Stimulated activated CD8-positive, alpha-beta memory T cell treated with anti-CD3 and anti-CD28 coated beads, Interleukin-4, amount 100 ng/mL, for 1 hour (primary cell): ENCODE measurements around the gene PET117.
"Not testable (repeated sequence)": the region's sequence is repeated elsewhere in the genome, so short reads cannot be mapped to it uniquely, and the experiment has no call there.

Experiments
- DNase-seq, 2 donors: peaks; one replicate each; pipeline ENCODE4 v3.0.0-alpha.2; 2020; ENCODE audit warnings: low read depth in 2 of 2, low spot score in 1 of 2

Gene PET117

GRCh38 chr20:18137412-18138265, at the start of gene PET117, which contains the start of gene KAT14:
PET117 (plus strand) TSS chr20:18137863; CDS start chr20:18137956, 93 bp downstream.
KAT14 (plus strand) TSS chr20:18137863; CDS start chr20:18142661, 4,798 bp downstream.
- peak; percentile 80 to 82 for DNase-seq

- DNase-seq, result not testable (repeated sequence)
Observed at GRCh38 chr20:18088298-18088697, 49.4 kb upstream of the PET117 start.

GRCh38 chr20:18088841-18089240, 48.8 kb upstream of the PET117 start:
- DNase-seq, result not testable (repeated sequence)

- no peak for DNase-seq
Observed at GRCh38 chr20:18090044-18090443, 47.6 kb upstream of the PET117 start.

GRCh38 chr20:18090477-18090876, 47.2 kb upstream of the PET117 start:
- DNase-seq, result no peak

GRCh38 chr20:18091623-18092022, 46.0 kb upstream of the PET117 start:
- no peak for DNase-seq

GRCh38 chr20:18092890-18093289, 44.8 kb upstream of the PET117 start:
- no peak for DNase-seq

- no peak for DNase-seq
Observed at GRCh38 chr20:18093388-18093787, 44.3 kb upstream of the PET117 start.

GRCh38 chr20:18094191-18094590, 43.5 kb upstream of the PET117 start:
- DNase-seq, result no peak

- not testable (repeated sequence) for DNase-seq
Observed at GRCh38 chr20:18100569-18100968, 37.1 kb upstream of the PET117 start.

- DNase-seq, result no peak
Observed at GRCh38 chr20:18101125-18101810, 36.4 kb upstream of the PET117 start.

GRCh38 chr20:18103497-18103896, 34.2 kb upstream of the PET117 start:
- DNase-seq, result no peak

- DNase-seq, result no peak
Observed at GRCh38 chr20:18108326-18108725, 29.3 kb upstream of the PET117 start.

GRCh38 chr20:18128574-18128973, 9.1 kb upstream of the PET117 start:
- DNase-seq, result not testable (repeated sequence)

GRCh38 chr20:18132663-18133062, 5.0 kb upstream of the PET117 start:
- DNase-seq, result no peak

GRCh38 chr20:18133962-18134361, 3.7 kb upstream of the PET117 start:
- no peak for DNase-seq

- no peak for DNase-seq
Observed at GRCh38 chr20:18138266-18138582, 561 bp downstream of the PET117 start.

GRCh38 chr20:18138639-18139583, 1.2 kb downstream of the PET117 start:
- DNase-seq, result no peak

- DNase-seq, result no peak
Observed at GRCh38 chr20:18139832-18140231, 2.2 kb downstream of the PET117 start.

- no peak for DNase-seq
Observed at GRCh38 chr20:18144541-18145099, 7.0 kb downstream of the PET117 start.

GRCh38 chr20:18154342-18154741, 16.7 kb downstream of the PET117 start:
- no peak for DNase-seq
